ENCODE results near the gene PRDM10. TPM values are rescaled to one million over a fixed set of nuclear protein-coding genes. Genes with fewer than 3 reads are reported as not detected.

Gene PRDM10
- total RNA-seq, 1 experiment from 2014 or later: 7.7 TPM

DNA sequence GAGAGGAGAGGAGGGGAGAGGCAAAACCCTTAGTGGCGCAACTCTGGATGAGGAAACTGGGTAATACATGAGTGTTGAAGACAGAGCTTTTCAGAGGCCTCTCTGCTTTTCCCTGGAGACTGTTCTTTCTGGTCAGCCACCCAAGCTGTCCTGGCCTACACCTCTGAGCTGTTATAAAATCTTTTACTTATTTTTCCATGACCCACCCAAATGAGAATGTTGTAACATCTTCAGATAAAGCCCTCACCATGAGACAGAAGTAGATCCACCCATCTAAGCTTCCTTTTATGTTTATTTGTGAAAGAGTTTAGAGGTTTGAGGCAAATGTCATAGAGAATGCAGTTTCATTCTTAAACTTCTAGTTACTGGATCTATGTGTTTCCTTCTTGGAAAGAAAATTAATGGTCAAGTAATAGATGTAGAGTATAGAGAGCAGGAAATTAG lies 46.7 kb upstream of the PRDM10 start:
- Histone ChIP-seq H2BK5ac (ENCODE audit: insufficient read length, low read length) (no peak overlapping the region), H4K20me1 (ENCODE audit: control insufficient read depth, insufficient read depth, insufficient read length) (no peaks in the 10 kb centered on the region), H3K4ac (ENCODE audit: low read depth, low read length) (no peak overlapping the region), H4K91ac (ENCODE audit: insufficient read length, low read depth, low read length) (no peak overlapping the region), H2BK20ac (ENCODE audit: low read depth, low read length, poor library complexity, severe bottlenecking) (no peak overlapping the region), H2BK15ac (ENCODE audit: low read depth, low read length) (no peak overlapping the region), H3K9ac (ENCODE audit: extremely low read depth, insufficient read length, low read length) (no peak overlapping the region), H2AFZ (ENCODE audit: low read length) (no peak overlapping the region), H3K79me1 (ENCODE audit: insufficient read depth, low read depth, low read length, poor library complexity, severe bottlenecking) (no peaks in the 10 kb centered on the region), H3K23me2 (ENCODE audit: insufficient read length, low read depth, low read length, poor library complexity, severe bottlenecking) (no peaks in the 10 kb centered on the region), H3K56ac (ENCODE audit: insufficient read length, low read depth, low read length) (no peak overlapping the region), H4K8ac (replicated peaks; ENCODE audit: insufficient read length, low read depth, low read length) (no peak overlapping the region), H3K4me2 (ENCODE audit: insufficient read depth, insufficient read length, low read length) (no peak overlapping the region), H2BK120ac (ENCODE audit: low read depth, low read length, poor library complexity, severe bottlenecking) (no peak overlapping the region), H3K79me2 (ENCODE audit: insufficient read depth, low read length) (no peaks in the 10 kb centered on the region), H3K18ac (ENCODE audit: insufficient read length, low read depth, low read length) (no peak overlapping the region), H4K5ac (ENCODE audit: insufficient read length, low read depth, low read length) (no peak overlapping the region), H3K27me3 (ENCODE audit: insufficient read depth, low read length) (no peaks in the 10 kb centered on the region), H3T11ph (ENCODE audit: low read length) (no peak overlapping the region), H3K14ac (ENCODE audit: insufficient read depth, low read length) (no peak overlapping the region), H3K9me3 (ENCODE audit: control insufficient read depth, low read depth, low read length) (no peaks in the 10 kb centered on the region), H3K23ac (ENCODE audit: insufficient read length, low read depth, low read length) (no peak overlapping the region), H2AK5ac (ENCODE audit: insufficient read length, low read length) (no peak overlapping the region), H3K27ac (ENCODE audit: insufficient read length, low read depth, low read length) (no peak overlapping the region), H3K4me1 (ENCODE audit: insufficient read depth, low read length) (no peaks in the 10 kb centered on the region), H2BK12ac (ENCODE audit: insufficient read length, low read depth, low read length) (no peak overlapping the region)
- H3K27ac Mint-ChIP-seq: no peak overlapping the region
- no CpG with 5 or more reads among the region's 1 CpG for WGBS (ENCODE audit: extremely low coverage, insufficient read length, low lambda C conversion rate)
- peaks cover 6 to 8% of the 10 kb centered on the region in 2 experiments; a peak in 4 of 5 replicates for H3K9me3 Mint-ChIP-seq
- no peaks in the 10 kb centered on the region for H3K27me3 Mint-ChIP-seq (ENCODE audit: low read depth)
- no peak overlapping the region for H3K4me3 Mint-ChIP-seq
- DNase-seq: no peak
- TF ChIP-seq, protein P1, sequence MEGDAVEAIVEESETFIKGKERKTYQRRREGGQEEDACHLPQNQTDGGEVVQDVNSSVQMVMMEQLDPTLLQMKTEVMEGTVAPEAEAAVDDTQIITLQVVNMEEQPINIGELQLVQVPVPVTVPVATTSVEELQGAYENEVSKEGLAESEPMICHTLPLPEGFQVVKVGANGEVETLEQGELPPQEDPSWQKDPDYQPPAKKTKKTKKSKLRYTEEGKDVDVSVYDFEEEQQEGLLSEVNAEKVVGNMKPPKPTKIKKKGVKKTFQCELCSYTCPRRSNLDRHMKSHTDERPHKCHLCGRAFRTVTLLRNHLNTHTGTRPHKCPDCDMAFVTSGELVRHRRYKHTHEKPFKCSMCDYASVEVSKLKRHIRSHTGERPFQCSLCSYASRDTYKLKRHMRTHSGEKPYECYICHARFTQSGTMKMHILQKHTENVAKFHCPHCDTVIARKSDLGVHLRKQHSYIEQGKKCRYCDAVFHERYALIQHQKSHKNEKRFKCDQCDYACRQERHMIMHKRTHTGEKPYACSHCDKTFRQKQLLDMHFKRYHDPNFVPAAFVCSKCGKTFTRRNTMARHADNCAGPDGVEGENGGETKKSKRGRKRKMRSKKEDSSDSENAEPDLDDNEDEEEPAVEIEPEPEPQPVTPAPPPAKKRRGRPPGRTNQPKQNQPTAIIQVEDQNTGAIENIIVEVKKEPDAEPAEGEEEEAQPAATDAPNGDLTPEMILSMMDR (conservative IDR thresholded peaks at IDR 0.05): no peak
- H3K36me3 Mint-ChIP-seq (ENCODE audit: insufficient read depth in 1 of 3, low read depth in 3 of 3): peaks cover 0 to 4% (median 0%) of the 10 kb centered on the region in 3 experiments; a peak in 2 of 7 replicates
- H3K4me1 Mint-ChIP-seq: 0 out of 4 replicates have a peak, but pooled peaks cover 0 to 4% of the 10 kb centered on the region in 2 experiments

Measured in H9 (cell line).